Smooth muscle cell (in vitro differentiated cells): ENCODE results near the gene MISP. TPM values are rescaled to one million over a fixed set of nuclear protein-coding genes. Genes with fewer than 3 reads are reported as not detected.

ENCODE experiments used
- DNase-seq: peaks from one replicate; lab custom pipeline; 2025; ENCODE audit not compliant: unreplicated experiment; lab: John Stamatoyannopoulos, UW
- H2AFZ ChIP-seq: fragments of 200-600 bp; sonication (generic); 2 replicates; pipeline ENCODE4 v1.6.0; 2016; ENCODE audit warnings: antibody characterized with exemption, low read depth, mild to moderate bottlenecking
- H3F3A ChIP-seq: fragments of 200-600 bp; sonication (generic); 2 replicates; pipeline ENCODE4 v1.6.0; 2017; ENCODE audit warnings: antibody characterized with exemption, low read depth
- H3K27ac ChIP-seq: fragments of 200-600 bp; sonication (generic); 2 replicates; pipeline ENCODE4 v1.5.1; 2016; ENCODE audit warnings: low read depth, mild to moderate bottlenecking
- H3K27me3 ChIP-seq: fragments of 200-600 bp; sonication (generic); 2 replicates; pipeline ENCODE4 v1.6.1; 2016; ENCODE audit warnings: low read depth, mild to moderate bottlenecking
- H3K36me3 ChIP-seq: fragments of 200-600 bp; sonication (generic); 2 replicates; pipeline ENCODE4 v1.5.1; 2016; ENCODE audit warnings: low read depth
- H3K4me1 ChIP-seq: fragments of 200-600 bp; sonication (generic); 2 replicates; pipeline ENCODE4 v1.5.1; 2016; ENCODE audit warnings: low read depth
- H3K4me2 ChIP-seq: fragments of 200-600 bp; sonication (generic); 2 replicates; pipeline ENCODE4 v1.6.0; 2016; ENCODE audit warnings: mild to moderate bottlenecking
- H3K4me3 ChIP-seq: fragments of 200-600 bp; sonication (generic); 2 replicates; pipeline ENCODE4 v1.5.1; 2016; ENCODE audit warnings: mild to moderate bottlenecking
- H3K79me2 ChIP-seq: fragments of 200-600 bp; sonication (generic); 2 replicates; pipeline ENCODE4 v1.6.0; 2016; ENCODE audit warnings: low read depth, mild to moderate bottlenecking
- H3K9ac ChIP-seq: fragments of 200-600 bp; sonication (generic); 2 replicates; pipeline ENCODE4 v1.6.0; 2016; ENCODE audit warnings: low read depth
- H3K9me3 ChIP-seq: fragments of 200-600 bp; sonication (generic); replicated peaks from 2 replicates; pipeline ENCODE4 v1.5.1; 2016; ENCODE audit warnings: low read depth
- H4K20me1 ChIP-seq: fragments of 200-600 bp; sonication (generic); 2 replicates; pipeline ENCODE4 v1.6.0; 2016; ENCODE audit warnings: low read depth
- WGBS: methylation state at CpG from one replicate; pipeline ENCODE4 v1.1.7; 2016; ENCODE audit warnings: low lambda C conversion rate; 5-methylcytosine and 5-hydroxymethylcytosine counted together
- polyA plus RNA-seq: library from polyadenylated mRNA; unstranded; fragments of >200 nt; fragmentation: Nextera tagmentation; extraction: Ambion mirVana; gene quantifications from 2 replicates; pipeline ENCODE4 v1.2.1, GENCODE V29; 2016
- total RNA-seq: library from RNA; depleted of rRNA; stranded (reverse); fragments of >200 nt; gene quantifications from 2 replicates; pipeline ENCODE4 v1.2.3, GENCODE V29; 2014
- TF ChIP-seq, protein P1 (sequence below): fragments of 200-600 bp; sonication (generic); IDR thresholded peaks from 2 replicates; pipeline ENCODE4 v1.5.1; 2017; ENCODE audit warnings: borderline replicate concordance, mild to moderate bottlenecking, antibody characterized with exemption; ENCODE audit not compliant: insufficient read depth, poor library complexity, severe bottlenecking

Gene MISP
- total and polyA plus RNA-seq, 2 experiments from 2014 or later, result 1.2 to 1.7 TPM

- WGBS, result 90% methylated on average over 24 of the region's 24 CpGs
- DNase-seq, result no peak
- Histone ChIP-seq H3K9me3 (no peaks in the 10 kb centered on the region), H4K20me1 (no peaks in the 10 kb centered on the region), H3F3A (no peaks in the 10 kb centered on the region), H3K36me3 (no peaks in the 10 kb centered on the region), H3K9ac (no peak overlapping the region), H3K4me2 (no peak overlapping the region), H3K27ac (no peak overlapping the region), H3K79me2 (no peaks in the 10 kb centered on the region), H3K4me1 (no peaks in the 10 kb centered on the region), H3K4me3 (no peak overlapping the region), H3K27me3 (no peaks in the 10 kb centered on the region), H2AFZ (no peak overlapping the region)
- TF ChIP-seq, protein P1, sequence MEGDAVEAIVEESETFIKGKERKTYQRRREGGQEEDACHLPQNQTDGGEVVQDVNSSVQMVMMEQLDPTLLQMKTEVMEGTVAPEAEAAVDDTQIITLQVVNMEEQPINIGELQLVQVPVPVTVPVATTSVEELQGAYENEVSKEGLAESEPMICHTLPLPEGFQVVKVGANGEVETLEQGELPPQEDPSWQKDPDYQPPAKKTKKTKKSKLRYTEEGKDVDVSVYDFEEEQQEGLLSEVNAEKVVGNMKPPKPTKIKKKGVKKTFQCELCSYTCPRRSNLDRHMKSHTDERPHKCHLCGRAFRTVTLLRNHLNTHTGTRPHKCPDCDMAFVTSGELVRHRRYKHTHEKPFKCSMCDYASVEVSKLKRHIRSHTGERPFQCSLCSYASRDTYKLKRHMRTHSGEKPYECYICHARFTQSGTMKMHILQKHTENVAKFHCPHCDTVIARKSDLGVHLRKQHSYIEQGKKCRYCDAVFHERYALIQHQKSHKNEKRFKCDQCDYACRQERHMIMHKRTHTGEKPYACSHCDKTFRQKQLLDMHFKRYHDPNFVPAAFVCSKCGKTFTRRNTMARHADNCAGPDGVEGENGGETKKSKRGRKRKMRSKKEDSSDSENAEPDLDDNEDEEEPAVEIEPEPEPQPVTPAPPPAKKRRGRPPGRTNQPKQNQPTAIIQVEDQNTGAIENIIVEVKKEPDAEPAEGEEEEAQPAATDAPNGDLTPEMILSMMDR, result no peak
These were observed 18.5 kb upstream of the MISP start for GRCh38 chr19:732148-733069.

GRCh38 chr19:734716-735115 lies 16.2 kb upstream of the MISP start:
- no peaks in the 10 kb centered on the region for H3K36me3 ChIP-seq
- no peak overlapping the region for H3K27ac ChIP-seq
- no peak overlapping the region for H3K4me2 ChIP-seq
- H3K9ac ChIP-seq, result no peak overlapping the region
- no peaks in the 10 kb centered on the region for H3K27me3 ChIP-seq
- H3K4me1 ChIP-seq, result no peaks in the 10 kb centered on the region
- H2AFZ ChIP-seq, result no peak overlapping the region
- WGBS, result 91% methylated on average over 13 of the region's 13 CpGs
- no peaks in the 10 kb centered on the region for H4K20me1 ChIP-seq
- no peak overlapping the region for H3K4me3 ChIP-seq
- no peaks in the 10 kb centered on the region for H3K9me3 ChIP-seq
- H3K79me2 ChIP-seq, result no peaks in the 10 kb centered on the region
- TF ChIP-seq, protein P1, result no peak
- no peak for DNase-seq
- H3F3A ChIP-seq, result no peaks in the 10 kb centered on the region

- Histone ChIP-seq H3K36me3 (no peaks in the 10 kb centered on the region), H3K79me2 (no peaks in the 10 kb centered on the region), H3K4me3 (no peak overlapping the region), H3K27me3 (no peaks in the 10 kb centered on the region), H2AFZ (no peak overlapping the region), H3K9me3 (no peaks in the 10 kb centered on the region), H3K4me2 (no peak overlapping the region), H3K27ac (no peak overlapping the region), H3F3A (no peaks in the 10 kb centered on the region), H4K20me1 (no peaks in the 10 kb centered on the region), H3K9ac (no peak overlapping the region), H3K4me1 (no peaks in the 10 kb centered on the region)
- DNase-seq, result no peak
- WGBS, result 91% methylated on average over 19 of the region's 32 CpGs
- TF ChIP-seq, protein P1, result no peak
These were observed 14.8 kb upstream of the MISP start for GRCh38 chr19:736125-736524.
